Ureter (tissue), 1 donor: Measurements from ENCODE around the gene TPCN2. TPM values are rescaled to one million over a fixed set of nuclear protein-coding genes. Genes with fewer than 3 reads are reported as not detected.

Source experiments
- DNase-seq: peaks from one replicate; pipeline ENCODE4 v3.0.0-alpha.2; 2020; ENCODE audit warnings: low spot score
- total RNA-seq: library from RNA; stranded (reverse); gene quantifications from one replicate; pipeline ENCODE4 v1.2.4, GENCODE V29; 2023
- donor health status: DM: yes; HTN: yes; CAD: no.

The TPCN2 gene
- total RNA-seq, 1 donor from 2014 or later: 27.9 TPM

DNA sequence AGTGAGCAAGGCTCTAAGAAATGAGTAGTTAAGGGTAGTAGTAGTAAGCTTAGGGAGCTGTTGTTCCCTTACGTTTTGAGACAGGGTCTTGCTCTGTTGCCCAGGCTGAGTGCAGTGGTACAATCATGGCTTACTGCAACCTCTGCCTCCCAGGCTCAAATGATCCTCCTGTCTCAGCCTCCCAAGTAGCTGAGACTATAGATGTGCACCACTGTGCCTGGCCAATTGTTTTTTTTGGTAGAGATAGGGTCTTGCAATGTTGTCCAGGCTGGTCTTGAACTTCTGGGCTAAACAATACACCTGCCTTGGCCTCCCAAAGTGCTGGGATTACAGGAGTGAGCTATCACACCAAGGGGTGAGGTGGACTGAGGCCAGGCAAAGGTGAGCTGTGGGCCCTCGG is 117.0 kb downstream of the TPCN2 start:
- DNase-seq: no peak

DNA sequence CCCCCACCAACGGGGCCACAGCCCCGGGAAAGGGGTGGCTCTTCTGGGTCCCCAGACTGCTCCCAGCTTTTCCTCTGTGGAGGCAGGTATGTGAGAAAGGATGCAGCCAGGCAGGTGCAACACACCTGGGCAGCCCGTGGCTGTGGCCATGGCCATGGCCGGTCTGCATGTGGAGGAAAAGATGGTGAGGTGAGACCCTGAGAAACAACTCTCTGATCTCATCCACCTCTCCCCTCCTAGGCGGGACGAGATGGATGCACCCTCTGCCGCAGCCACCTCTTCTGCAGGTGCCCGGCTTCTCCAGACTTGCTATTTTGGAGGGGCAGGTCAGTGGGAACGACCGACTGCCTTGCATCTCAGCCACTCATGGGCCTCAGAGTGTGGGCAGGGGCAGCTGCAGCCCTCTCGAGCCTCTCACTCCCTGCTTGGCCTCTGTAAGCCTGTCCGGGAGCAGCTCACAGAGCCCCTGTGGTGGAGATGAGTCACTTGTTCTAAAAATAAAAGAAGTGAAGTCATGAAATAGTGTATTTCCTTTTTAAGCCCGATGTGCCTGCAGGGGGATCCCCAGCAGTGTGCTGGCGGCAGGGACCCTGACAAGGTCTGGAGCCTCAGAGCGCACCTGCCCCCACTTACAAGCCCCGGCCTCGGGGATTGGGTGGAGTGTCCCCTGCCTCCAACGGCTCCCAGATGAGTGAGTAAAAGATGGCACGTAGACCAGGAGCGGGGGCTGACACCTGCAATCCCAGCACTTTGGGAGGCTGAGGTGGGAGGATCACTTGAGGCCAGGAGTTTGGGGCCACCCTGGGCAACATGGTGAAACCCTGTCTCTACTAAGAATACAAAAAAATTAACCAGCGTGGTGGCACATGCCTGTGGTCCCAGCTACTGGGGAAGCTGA is 117.7 kb downstream of the TPCN2 start:
- no peak for DNase-seq

DNA sequence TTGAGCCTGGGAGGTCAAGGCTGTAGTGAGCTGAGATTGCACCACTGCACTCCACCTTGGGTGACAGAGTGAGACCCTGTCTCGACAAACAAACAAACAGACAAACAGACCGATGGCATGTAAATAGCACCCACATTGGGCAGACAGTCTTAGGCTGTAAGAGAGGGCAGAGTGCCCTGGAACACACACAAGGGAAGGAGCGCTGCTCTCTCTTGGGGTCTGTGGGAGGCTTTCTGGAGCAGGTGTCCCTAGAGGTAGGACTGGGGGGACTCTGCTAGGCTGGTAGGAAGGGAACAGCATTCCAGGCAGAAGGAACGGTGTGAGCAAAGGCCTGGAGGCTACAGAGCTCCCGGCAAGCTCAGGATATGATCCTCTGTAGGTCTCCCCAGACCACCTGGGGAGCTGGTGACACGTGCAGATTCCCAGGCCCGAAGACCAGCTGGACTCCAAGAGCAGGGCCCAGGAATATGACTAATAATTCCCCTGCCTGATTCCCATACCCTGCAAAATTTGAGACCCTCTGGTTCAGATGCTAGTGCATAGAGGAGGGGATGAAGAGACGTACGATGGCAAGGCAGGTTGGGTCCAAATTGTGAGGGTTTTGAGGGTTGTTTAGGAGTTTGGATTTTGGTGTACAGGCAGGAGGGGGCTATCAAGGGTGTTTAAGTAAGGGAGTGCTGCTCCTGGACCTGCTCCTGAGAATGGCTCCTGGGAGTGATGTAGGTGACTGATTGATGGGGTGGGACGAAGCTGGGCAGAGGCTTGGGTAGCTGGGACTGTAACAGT is 118.6 kb downstream of the TPCN2 start:
- DNase-seq: no peak

DNA sequence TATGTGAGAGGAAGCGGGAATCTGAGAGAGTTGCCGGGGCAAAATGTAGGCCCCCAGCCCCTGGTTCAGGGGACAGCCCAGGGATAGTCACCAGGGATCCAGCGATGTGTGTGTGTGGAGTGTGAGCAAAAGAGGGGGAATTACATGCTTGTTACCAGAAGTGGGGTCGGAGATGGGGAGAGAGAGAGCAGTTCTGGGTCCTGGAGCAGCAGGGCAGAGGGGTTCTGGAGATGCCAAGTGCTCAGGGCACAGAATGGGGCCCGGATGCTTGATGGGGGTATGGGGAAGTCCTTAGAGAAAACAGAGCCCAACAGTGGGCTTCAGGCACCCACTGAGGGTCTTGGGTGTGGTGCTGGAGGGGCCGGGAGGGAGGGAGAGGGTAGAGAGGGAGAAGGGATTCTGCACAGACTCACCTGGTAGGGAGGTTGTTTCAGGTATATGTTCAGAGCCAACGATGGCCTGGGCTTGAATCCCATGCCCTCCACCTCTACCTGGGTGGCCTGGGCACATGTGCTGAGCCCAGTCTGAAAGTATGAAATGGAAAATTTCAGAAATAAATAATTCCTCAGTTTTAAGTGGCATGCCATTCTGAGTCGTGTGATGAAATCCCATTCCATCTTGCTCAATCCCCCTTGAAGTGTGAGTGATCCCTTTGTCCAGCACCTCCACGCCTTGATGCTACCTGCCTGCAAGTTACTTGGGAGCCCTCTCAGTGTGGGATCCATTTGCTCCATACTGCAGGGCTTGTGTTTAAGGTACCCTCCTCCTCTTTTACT is 119.4 kb downstream of the TPCN2 start:
- DNase-seq: no peak

DNA sequence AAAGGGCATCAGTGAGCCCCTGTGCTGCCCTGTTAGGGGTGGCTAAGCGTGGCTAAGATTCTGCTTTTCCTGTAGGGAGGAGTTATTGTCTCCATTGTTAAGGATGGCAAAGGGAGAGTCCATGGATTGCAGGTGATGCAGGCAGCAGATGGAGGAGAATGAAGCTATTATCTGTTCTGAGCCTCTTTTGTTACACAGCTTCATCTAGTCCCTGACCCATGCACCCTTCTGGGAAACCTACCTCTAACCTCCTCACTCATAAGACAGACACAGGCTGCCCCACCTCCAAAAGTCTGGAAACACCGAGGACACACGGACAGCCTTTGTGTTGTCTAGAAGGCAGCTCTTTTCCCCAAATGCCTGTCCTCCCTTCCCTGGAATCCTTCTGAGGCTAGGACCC is 120.7 kb downstream of the TPCN2 start:
- no peak for DNase-seq

DNA sequence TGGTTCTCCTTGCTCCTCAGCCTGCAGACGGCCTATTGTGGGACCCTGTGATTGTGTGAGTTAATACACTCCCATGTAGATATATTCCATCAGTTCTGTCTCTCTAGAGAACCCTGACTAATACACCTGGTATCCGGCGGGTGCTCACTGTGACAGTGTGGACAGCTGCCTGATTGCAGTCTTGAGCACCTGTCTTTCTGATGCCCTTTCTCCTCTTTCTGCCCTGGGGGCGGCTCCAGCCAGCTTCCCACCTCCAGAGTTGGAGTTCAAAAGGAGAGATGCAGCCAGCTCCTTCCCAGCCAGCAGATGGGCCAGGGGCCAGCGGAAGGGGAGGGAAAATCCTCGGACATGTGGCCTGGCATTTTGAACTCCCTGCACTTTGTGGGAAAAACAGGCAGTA is 122.0 kb downstream of the TPCN2 start:
- no peak for DNase-seq

DNA sequence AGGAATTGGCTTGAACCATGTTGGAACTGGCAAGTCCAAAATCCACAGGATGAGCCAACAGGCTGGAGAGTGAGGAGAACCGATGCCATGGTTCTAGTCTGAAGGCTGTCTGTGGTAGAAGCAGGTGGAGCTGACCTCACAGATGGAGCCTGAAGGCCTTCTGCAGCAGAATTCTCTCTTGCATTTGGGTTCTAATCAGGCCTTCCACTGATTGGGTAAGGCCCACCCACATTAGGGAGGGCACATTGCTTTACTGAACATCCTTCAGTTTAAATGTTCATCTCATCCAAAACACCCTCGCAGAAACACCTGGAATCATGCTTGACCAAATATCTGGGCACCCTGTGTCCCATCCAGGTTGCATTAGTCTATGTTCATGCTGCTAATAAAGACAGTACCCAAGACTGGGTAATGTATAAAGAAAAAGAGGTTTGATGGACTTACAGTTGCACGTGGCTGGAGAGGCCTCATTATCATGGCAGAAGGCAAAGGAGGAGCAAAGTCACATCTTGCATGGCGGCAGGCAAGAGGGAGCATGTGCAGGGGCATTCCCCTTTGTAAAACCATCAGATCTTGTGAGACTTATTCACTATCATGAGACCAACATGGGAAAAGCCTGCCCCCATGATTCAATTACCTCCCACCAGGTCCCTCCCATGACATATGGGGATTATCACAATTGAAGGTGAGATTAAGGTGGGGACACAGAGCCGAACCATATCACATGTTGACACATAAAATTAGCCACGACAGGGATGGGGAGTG is 122.9 kb downstream of the TPCN2 start:
- no peak for DNase-seq

DNA sequence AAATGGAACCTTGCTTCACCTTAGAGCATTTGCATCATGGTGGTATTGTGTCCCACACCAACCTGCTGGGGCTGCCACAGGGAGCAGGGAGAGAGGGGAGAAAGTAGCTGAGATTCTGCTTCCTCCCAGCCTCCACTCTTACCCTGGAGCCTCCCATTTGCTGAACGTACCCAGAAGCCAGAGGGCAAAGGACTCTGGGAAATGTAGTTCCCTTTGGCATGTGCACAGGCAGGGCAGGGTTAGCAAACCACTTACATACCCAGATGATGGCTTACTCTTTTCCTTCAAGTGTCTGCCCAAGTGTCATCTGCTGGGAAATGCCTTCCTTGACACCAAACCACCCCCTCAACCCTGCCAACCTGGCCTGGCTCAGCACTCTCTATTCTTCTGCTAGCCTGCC is 123.9 kb downstream of the TPCN2 start:
- no peak for DNase-seq

DNA sequence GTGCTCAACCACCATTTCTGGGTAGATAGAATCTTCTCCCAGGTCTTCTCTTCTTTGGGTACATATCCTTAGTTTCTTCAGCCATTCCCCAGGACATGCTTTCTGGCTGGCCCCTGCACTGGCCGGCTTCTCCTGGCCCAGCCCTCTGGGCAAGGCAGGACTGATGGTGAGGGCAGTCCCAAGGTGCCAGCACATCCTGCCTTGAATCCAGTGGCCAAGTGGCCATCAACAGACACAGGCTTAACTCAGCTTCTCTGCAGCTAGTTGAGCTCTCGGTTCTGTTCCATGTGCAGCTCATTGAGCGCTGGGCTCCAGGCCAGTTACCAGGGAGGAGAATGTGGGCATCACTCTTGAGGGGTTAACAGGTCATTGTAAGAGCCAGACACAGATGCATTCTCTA is 124.6 kb downstream of the TPCN2 start:
- DNase-seq: no peak

DNA sequence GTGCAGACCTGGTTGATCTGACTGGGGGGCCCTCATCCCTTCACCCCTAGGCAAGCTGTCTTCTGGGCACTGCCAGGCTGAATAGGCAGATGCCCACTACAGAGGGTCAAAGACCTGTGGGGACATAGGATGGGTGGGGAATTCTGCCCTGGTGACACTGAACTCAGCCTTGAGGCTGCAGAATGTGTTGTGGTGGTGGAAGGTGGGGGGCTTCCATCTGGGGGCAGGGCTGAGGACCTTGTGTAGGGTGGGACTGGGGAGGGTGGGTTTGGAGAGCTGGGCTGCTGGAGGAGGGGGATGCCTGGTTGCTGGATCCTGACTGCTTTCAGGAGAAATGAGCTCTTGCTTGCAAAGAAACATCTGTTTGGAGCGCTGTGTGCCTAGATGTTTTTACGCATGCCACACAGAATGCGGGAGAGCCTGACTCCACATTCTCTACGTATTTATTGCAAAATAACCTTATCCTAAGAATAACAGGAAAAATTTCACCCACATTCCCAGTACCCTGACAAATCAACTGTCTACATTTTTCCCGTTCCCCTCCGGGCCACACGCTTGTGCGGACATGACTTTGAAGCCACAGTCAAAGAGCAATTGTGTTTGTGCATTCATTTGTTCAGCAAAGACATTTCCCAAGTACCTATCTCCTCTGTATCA is 125.3 kb downstream of the TPCN2 start:
- DNase-seq: no peak

DNA sequence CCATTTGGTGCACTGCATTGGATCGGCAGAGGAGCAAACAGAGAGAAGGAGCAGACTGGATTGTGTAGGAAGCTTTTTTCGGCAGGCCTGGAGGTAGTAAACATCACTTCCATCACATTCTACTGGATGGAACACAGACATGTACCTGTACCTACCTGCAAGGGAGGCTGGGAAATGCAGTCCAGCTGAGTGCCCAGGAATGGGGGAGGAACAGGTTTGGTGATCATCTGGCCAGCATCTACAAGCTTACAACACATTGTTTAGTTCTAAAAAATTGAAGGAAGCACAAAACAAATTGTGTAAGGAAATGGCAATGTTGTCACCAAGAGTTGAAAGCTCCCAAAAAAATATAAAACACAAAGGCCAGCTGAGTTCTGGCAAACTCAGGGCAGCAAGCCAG is 126.1 kb downstream of the TPCN2 start:
- DNase-seq: no peak

DNA sequence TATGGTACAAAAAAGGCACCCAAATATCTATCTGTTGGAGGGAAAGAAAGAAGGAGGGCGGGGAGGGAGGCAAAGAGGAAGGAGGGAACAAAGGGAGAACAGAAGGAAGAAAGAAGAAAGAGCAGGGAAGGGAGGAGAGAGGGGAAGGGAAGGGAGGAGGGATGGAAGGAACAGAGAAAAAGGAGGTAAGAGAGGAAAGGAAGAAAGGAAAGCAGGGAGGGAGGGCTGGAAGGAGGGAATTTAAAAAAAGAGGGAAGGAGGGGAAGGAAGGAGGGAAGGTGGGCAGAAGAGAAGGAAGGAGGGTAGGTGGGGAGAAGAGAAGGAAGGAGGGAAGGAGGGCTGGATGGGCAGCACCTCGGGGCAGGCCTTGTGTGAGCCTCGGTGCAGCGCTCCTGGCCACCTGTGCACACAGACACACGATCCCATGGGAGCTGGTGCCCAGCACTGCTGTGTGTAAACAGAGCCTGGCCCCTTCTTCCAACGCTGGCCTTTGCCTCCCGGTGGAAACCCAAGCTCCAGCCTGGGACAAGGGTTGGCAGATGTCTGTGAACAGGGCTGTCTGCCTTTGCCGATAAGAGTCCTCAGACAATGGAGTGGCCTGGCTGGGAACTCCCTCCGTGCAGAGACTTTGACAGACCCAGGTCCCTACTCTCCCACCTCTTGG is 130.2 kb downstream of the TPCN2 start:
- DNase-seq: no peak

DNA sequence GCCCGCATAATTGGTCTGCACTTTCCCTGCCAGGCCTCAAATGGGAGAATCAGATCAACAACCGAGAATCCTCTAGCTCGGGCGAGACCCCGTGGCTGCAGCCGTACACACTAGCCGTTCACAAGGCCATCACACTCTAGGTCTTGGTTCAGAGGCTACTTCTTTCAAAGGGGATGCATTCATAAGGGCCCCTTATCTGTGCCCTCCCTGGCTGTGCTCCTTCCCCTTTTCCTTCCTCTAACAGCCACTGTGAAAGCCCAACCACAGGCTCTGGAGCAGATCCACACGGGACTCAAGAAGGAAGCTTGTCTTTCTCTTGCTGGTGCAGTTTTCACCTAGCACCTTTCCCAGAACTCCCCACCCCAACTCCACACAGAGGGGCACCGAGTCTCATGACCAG is 131.5 kb downstream of the TPCN2 start:
- no peak for DNase-seq

DNA sequence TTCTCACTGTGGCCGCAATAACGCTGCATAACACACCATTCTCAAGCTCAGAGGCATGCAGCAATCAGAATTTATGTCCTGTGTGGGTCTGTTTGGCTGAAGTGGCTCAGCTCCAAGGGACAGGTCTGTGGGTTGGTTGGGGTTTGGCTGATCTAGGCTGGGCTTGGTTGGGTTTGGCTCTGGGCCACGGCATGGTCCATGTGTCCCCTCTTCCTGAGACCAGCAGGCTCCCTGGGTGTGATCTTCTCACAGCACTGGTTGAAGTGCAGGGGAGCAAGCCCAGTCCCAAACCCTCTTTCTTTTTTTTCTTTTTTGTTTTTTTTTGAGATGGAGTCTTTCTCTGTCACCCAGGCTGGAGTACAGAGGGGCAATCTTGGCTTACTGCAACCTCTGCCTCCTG is 132.0 kb downstream of the TPCN2 start:
- DNase-seq: no peak

DNA sequence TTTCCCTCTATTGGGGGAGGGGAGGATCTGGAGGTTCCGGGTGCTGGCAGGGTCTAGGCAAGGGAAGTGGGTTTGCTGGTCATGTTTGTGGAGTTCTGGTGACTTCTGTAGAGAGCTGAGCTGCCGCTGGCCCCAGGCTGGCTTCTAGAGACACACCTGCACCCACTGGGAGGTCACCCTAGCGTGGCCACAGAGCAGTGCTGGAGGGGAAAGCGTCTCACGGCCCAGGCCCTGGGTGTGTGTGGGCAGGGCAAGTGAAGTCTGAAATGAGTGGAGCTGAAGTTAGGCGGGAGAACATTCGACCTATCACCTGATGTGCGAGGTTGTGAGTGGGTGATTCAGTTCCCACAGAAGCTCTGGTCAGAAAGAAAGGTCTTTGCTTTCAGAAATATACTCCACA is 134.9 kb downstream of the TPCN2 start:
- DNase-seq: no peak

Other genes starting within 250 kb of the TPCN2 start
- 33.3 TPM for gene CPT1A, start 207.0 kb upstream of the TPCN2 start, total RNA-seq
- gene MRPL21, start 145.1 kb upstream of the TPCN2 start, total RNA-seq: 57.5 TPM
- 31.5 TPM for gene IGHMBP2, start 145.0 kb upstream of the TPCN2 start, total RNA-seq
- not detected for gene MRGPRD, start 67.9 kb upstream of the TPCN2 start, total RNA-seq
- gene MRGPRF, start 35.7 kb upstream of the TPCN2 start, total RNA-seq: 75.2 TPM
- 1.1 TPM for gene SMIM38, start 107.0 kb downstream of the TPCN2 start, total RNA-seq
- gene MYEOV, start 245.2 kb downstream of the TPCN2 start, total RNA-seq: not detected